ENCODE measurements around the gene SSTR3. TPM values are rescaled to one million over a fixed set of nuclear protein-coding genes. Genes with fewer than 3 reads are reported as not detected.

SSTR3 gene
- total and polyA plus RNA-seq, 2 donors from 2014 or later: 0.13 to 0.56 TPM

DNA sequence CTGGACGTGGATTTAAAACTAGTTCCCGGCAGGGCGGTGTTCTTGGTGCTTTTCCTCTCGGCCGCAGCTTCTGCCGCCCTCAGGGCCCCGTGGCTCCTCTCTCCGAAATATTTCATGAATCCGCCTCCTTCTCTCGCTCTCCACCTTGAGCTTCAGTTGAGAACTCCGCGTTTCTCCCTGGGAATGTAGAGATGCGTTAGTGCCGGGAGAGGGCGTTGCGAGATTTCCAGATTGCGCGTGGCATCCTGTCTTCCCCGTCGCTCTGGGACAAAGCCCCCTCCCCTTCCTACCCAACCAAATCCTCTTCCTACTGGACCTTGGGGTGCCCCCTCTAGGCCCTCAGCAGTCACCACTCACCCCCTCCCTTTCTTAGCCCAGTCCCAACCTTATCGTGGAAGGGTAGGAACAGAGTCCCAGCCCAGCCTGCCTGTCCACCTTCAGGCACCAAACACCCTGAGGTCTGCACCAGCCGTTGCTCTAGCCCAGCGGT lies 47.3 kb upstream of the SSTR3 start:
- peaks cover 0 to 6% (median 0%) of the 10 kb centered on the region in 3 donors for H3K9me3 ChIP-seq (ENCODE audit: control insufficient read depth in 2 of 3, insufficient read depth in 1 of 3, low read length in 3 of 3)
- H3K27ac ChIP-seq (ENCODE audit: low read depth in 2 of 2, low read length in 2 of 2): no peak overlapping the region
- H3K36me3 ChIP-seq (ENCODE audit: control insufficient read depth in 2 of 3, insufficient read depth in 3 of 3, low read length in 3 of 3): no peaks in the 10 kb centered on the region
- intact Hi-C loops (cut with DNase I): no loop called here
- peak in 3 of 5 donors; percentile 38 to 81 (median 70) for DNase-seq
- TF ChIP-seq, protein P1, sequence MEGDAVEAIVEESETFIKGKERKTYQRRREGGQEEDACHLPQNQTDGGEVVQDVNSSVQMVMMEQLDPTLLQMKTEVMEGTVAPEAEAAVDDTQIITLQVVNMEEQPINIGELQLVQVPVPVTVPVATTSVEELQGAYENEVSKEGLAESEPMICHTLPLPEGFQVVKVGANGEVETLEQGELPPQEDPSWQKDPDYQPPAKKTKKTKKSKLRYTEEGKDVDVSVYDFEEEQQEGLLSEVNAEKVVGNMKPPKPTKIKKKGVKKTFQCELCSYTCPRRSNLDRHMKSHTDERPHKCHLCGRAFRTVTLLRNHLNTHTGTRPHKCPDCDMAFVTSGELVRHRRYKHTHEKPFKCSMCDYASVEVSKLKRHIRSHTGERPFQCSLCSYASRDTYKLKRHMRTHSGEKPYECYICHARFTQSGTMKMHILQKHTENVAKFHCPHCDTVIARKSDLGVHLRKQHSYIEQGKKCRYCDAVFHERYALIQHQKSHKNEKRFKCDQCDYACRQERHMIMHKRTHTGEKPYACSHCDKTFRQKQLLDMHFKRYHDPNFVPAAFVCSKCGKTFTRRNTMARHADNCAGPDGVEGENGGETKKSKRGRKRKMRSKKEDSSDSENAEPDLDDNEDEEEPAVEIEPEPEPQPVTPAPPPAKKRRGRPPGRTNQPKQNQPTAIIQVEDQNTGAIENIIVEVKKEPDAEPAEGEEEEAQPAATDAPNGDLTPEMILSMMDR (IDR thresholded peaks at IDR 0.05; ENCODE audit: borderline replicate concordance, extremely low read depth, insufficient read depth): peak; percentile 28
- H3K4me3 ChIP-seq (ENCODE audit: low read length in 3 of 3): no peak overlapping the region
- FAIRE-seq: no peak
- no peak overlapping the region for H3K9ac ChIP-seq (ENCODE audit: low read length in 3 of 3)
- no peaks in the 10 kb centered on the region for H3K27me3 ChIP-seq (ENCODE audit: control insufficient read depth, insufficient read depth, low read length)
- no peaks in the 10 kb centered on the region for H3K4me1 ChIP-seq (ENCODE audit: control insufficient read depth in 2 of 3, insufficient read depth in 2 of 3, low read depth in 1 of 3, low read length in 3 of 3)

DNA sequence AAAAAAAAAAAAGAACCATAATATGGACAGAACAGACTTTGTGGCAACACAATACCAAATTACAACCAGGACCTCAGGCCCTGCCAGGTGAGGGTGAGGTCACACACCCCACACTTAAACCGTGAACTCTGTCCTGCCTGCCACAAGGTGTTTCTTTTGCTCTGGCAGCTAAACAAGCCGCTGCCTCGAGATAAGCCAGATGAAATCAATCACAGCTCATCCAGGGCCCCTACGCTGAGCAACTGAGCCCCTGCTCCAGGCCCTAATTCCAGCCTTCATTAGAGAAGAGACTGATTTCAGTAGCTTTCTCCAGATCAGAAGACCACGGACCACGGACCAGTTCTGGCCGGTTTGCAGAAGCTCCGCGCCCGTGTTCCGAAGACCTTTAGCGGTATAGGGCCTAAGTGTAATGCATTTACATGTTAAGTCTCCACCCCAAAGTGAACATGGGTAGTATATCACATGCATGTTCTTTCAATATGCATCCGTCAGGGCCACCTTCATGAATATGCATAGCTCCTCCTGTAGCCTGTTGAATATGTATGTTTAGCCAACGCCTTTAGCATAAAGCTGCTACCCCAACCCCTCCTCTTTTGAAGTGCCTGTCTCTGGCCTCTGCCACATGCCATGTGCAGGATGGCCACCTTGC lies 46.6 kb upstream of the SSTR3 start:
- Histone ChIP-seq H3K4me3 (ENCODE audit: low read length in 3 of 3) (no peak overlapping the region), H3K36me3 (ENCODE audit: control insufficient read depth in 2 of 3, insufficient read depth in 3 of 3, low read length in 3 of 3) (no peaks in the 10 kb centered on the region), H3K27me3 (ENCODE audit: control insufficient read depth, insufficient read depth, low read length) (no peaks in the 10 kb centered on the region), H3K9ac (ENCODE audit: low read length in 3 of 3) (no peak overlapping the region), H3K9me3 (ENCODE audit: control insufficient read depth in 2 of 3, insufficient read depth in 1 of 3, low read length in 3 of 3) (peaks cover 0 to under 1% (median 0%) of the 10 kb centered on the region in 3 donors), H3K27ac (ENCODE audit: low read depth in 2 of 2, low read length in 2 of 2) (no peak overlapping the region), H3K4me1 (ENCODE audit: control insufficient read depth in 2 of 3, insufficient read depth in 2 of 3, low read depth in 1 of 3, low read length in 3 of 3) (no peaks in the 10 kb centered on the region)
- peak in 2 of 5 donors; percentile 34 to 36 for DNase-seq
- no peak for FAIRE-seq
- TF ChIP-seq, protein P1 (IDR thresholded peaks at IDR 0.05; ENCODE audit: borderline replicate concordance, extremely low read depth, insufficient read depth): no peak
- intact Hi-C loops (cut with DNase I): no loop called here

DNA sequence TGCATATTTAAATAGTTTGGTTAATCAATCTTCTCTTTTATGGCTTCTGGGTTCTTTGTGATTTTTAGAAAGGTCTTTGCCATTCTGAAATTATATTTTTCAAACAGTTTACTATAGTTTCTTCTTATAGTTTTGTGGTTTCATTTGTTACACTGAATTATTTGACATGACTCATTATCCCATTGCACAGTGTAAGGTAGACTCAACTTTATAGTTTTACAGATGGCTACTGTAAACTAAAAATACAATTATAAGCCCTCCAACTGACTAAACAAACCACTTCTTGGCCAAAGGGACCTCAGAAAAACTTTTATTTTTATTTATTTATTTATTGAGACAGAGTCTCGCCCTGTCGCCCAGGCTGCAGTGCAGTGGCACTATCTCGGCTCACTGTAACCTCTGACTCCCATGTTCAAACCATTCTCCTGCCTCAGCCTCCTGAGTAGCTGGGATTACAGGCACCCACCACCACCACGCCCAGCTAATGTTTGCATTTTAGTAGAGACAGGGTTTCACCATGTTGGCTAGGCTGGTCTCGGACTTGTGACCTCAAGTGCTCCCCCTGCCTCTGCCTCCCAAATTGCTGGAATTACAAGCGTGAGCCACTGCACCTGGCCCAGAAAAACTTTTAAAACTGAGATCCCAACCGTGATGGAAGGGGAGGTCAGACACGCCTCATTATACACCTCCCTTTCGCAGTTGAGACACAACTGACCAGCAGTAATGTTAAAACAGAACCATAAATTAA lies 45.9 kb upstream of the SSTR3 start:
- H3K4me3 ChIP-seq (ENCODE audit: low read length in 3 of 3): no peak overlapping the region
- intact Hi-C loops (cut with DNase I): no loop called here
- H3K9me3 ChIP-seq (ENCODE audit: control insufficient read depth in 2 of 3, insufficient read depth in 1 of 3, low read length in 3 of 3): no peaks in the 10 kb centered on the region
- no peak for FAIRE-seq
- no peaks in the 10 kb centered on the region for H3K27me3 ChIP-seq (ENCODE audit: control insufficient read depth, insufficient read depth, low read length)
- no peaks in the 10 kb centered on the region for H3K36me3 ChIP-seq (ENCODE audit: control insufficient read depth in 2 of 3, insufficient read depth in 3 of 3, low read length in 3 of 3)
- no peak overlapping the region for H3K9ac ChIP-seq (ENCODE audit: low read length in 3 of 3)
- TF ChIP-seq, protein P1 (IDR thresholded peaks at IDR 0.05; ENCODE audit: borderline replicate concordance, extremely low read depth, insufficient read depth): no peak
- H3K4me1 ChIP-seq (ENCODE audit: control insufficient read depth in 2 of 3, insufficient read depth in 2 of 3, low read depth in 1 of 3, low read length in 3 of 3): no peaks in the 10 kb centered on the region
- H3K27ac ChIP-seq (ENCODE audit: low read depth in 2 of 2, low read length in 2 of 2): no peak overlapping the region
- peak in 2 of 5 donors; percentile 25 to 47 for DNase-seq

Data from kidney (tissue), 14 donors.